ENCODE results near the gene FAM120AOS.

DNA sequence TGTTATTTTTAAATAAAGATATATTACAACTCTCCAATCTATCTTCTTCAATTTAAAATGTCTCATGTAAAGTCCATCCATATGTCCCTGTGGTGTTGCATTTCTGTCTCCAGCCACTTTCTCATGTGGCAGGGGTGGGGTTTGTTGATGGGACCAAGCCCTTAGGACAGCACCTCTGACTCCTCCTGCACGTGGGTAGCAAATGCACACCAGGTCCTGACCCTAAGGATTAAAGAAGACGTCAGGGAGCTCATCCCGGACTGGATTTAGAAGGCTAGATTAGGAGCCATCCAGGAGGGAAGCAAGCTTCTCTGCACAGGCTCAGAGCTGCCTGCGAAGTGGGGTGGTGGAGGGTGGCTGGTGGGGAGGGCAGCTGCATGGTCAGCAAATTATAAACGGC lies 38.9 kb upstream of the FAM120AOS start:
- TF ChIP-seq, protein P1, sequence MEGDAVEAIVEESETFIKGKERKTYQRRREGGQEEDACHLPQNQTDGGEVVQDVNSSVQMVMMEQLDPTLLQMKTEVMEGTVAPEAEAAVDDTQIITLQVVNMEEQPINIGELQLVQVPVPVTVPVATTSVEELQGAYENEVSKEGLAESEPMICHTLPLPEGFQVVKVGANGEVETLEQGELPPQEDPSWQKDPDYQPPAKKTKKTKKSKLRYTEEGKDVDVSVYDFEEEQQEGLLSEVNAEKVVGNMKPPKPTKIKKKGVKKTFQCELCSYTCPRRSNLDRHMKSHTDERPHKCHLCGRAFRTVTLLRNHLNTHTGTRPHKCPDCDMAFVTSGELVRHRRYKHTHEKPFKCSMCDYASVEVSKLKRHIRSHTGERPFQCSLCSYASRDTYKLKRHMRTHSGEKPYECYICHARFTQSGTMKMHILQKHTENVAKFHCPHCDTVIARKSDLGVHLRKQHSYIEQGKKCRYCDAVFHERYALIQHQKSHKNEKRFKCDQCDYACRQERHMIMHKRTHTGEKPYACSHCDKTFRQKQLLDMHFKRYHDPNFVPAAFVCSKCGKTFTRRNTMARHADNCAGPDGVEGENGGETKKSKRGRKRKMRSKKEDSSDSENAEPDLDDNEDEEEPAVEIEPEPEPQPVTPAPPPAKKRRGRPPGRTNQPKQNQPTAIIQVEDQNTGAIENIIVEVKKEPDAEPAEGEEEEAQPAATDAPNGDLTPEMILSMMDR (IDR thresholded peaks at IDR 0.05; ENCODE audit: low read depth, low read length, poor library complexity, severe bottlenecking) = no peak
- no peak for TF ChIP-seq EZH2phosphoT487 (IDR thresholded peaks at IDR 0.05; ENCODE audit: borderline replicate concordance, low read length)
